Islet of Langerhans (tissue), 1 donor: Measurements from ENCODE around the gene ALK.
"Not testable (repeated sequence)": the region's sequence is repeated elsewhere in the genome, so short reads cannot be mapped to it uniquely, and the experiment has no call there.

Source experiments
- FAIRE-seq: peaks from one replicate; lab custom pipeline; 2011; peaks lifted over from hg19 to GRCh38; lab: Jason Lieb, UNC

Gene ALK

GRCh38 chr2:29270701-29271121 is 650.7 kb downstream of the ALK start:
- FAIRE-seq: no peak

GRCh38 chr2:29269765-29270109 is 651.6 kb downstream of the ALK start:
- no peak for FAIRE-seq

- FAIRE-seq: no peak
These were observed 652.2 kb downstream of the ALK start for GRCh38 chr2:29269095-29269764.

GRCh38 chr2:29267720-29268119 is 653.7 kb downstream of the ALK start:
- no peak for FAIRE-seq

- FAIRE-seq: no peak
These were observed 657.5 kb downstream of the ALK start for GRCh38 chr2:29263886-29264285.

- FAIRE-seq: no peak
These were observed 658.6 kb downstream of the ALK start for GRCh38 chr2:29262681-29263260.

GRCh38 chr2:29261003-29261402 is 660.4 kb downstream of the ALK start:
- no peak for FAIRE-seq

- FAIRE-seq: no peak
These were observed 661.1 kb downstream of the ALK start for GRCh38 chr2:29260142-29260772.

- no peak for FAIRE-seq
These were observed 662.2 kb downstream of the ALK start for GRCh38 chr2:29259221-29259620.

- FAIRE-seq: no peak
These were observed 666.4 kb downstream of the ALK start for GRCh38 chr2:29255004-29255403.

GRCh38 chr2:29253495-29254275 is 667.7 kb downstream of the ALK start:
- not testable (repeated sequence) for FAIRE-seq

- no peak for FAIRE-seq
These were observed 668.4 kb downstream of the ALK start for GRCh38 chr2:29253026-29253425.

- no peak for FAIRE-seq
These were observed 670.0 kb downstream of the ALK start for GRCh38 chr2:29251406-29251805.

- FAIRE-seq: no peak
These were observed 670.4 kb downstream of the ALK start for GRCh38 chr2:29250977-29251376.

- FAIRE-seq: no peak
These were observed 671.6 kb downstream of the ALK start for GRCh38 chr2:29249666-29250253.

GRCh38 chr2:29247336-29247914 is 674.0 kb downstream of the ALK start:
- FAIRE-seq: no peak

- no peak for FAIRE-seq
These were observed 674.7 kb downstream of the ALK start for GRCh38 chr2:29246383-29247300.

GRCh38 chr2:29245742-29246382 is 675.5 kb downstream of the ALK start:
- FAIRE-seq: no peak

- not testable (repeated sequence) for FAIRE-seq
These were observed 676.2 kb downstream of the ALK start for GRCh38 chr2:29245035-29245741.
